Chondrocyte (in vitro differentiated cells): ENCODE data around the gene KLHL10. TPM values are rescaled to one million over a fixed set of nuclear protein-coding genes. Genes with fewer than 3 reads are reported as not detected.
A peak's percentile ranks its signal among the peaks of the same experiment; 100 is the strongest.

ENCODE experiments used
- DNase-seq: peaks from one replicate; pipeline ENCODE4 v3.0.0; 2021; ENCODE audit warnings: mixed read lengths, low spot score
- H3K27ac Mint-ChIP-seq: one replicate; pipeline ENCODE4 v1.8.0; 2021; ENCODE audit warnings: mild to moderate bottlenecking, moderate library complexity, mixed read lengths; ENCODE audit not compliant: unreplicated experiment
- H3K27me3 Mint-ChIP-seq: 2 replicates; pipeline ENCODE4 v1.8.0; 2021; ENCODE audit warnings: low read depth, mixed read lengths
- H3K36me3 Mint-ChIP-seq: 2 replicates; pipeline ENCODE4 v1.8.0; 2021; ENCODE audit warnings: low read depth, mixed read lengths
- H3K4me1 Mint-ChIP-seq: 2 replicates; pipeline ENCODE4 v1.8.0; 2021; ENCODE audit warnings: low read depth, mild to moderate bottlenecking, mixed read lengths
- H3K4me3 Mint-ChIP-seq: one replicate; pipeline ENCODE4 v1.8.0; 2021; ENCODE audit warnings: mild to moderate bottlenecking, moderate library complexity, mixed read lengths; ENCODE audit not compliant: unreplicated experiment
- H3K9me3 Mint-ChIP-seq: 2 replicates; pipeline ENCODE4 v1.8.0; 2021; ENCODE audit warnings: low read depth, mixed read lengths
- long read RNA-seq: library from polyadenylated mRNA; stranded (forward); transcript quantifications from one replicate; pipeline ENCODE4 v2.0.0, GENCODE V29; 2021
- total RNA-seq: library from RNA; stranded (reverse); gene quantifications from 3 replicates; pipeline ENCODE4 v1.2.1, GENCODE V29; 2021
- TF ChIP-seq, protein P1 (sequence below): fragments of 200-600 bp; sonication (generic); IDR thresholded peaks from 2 replicates; pipeline ENCODE4 v1.5.0; 2021; ENCODE audit warnings: antibody characterized with exemption, mild to moderate bottlenecking, moderate library complexity

Gene KLHL10
- total RNA-seq = 0.67 TPM in 1 of 3 replicates, not detected in the others
- long read RNA-seq, partial matches to known transcripts = 0 of 1 reads
- long read RNA-seq, other reads (novel, unspliced or antisense) = 1 of 1 reads

DNA sequence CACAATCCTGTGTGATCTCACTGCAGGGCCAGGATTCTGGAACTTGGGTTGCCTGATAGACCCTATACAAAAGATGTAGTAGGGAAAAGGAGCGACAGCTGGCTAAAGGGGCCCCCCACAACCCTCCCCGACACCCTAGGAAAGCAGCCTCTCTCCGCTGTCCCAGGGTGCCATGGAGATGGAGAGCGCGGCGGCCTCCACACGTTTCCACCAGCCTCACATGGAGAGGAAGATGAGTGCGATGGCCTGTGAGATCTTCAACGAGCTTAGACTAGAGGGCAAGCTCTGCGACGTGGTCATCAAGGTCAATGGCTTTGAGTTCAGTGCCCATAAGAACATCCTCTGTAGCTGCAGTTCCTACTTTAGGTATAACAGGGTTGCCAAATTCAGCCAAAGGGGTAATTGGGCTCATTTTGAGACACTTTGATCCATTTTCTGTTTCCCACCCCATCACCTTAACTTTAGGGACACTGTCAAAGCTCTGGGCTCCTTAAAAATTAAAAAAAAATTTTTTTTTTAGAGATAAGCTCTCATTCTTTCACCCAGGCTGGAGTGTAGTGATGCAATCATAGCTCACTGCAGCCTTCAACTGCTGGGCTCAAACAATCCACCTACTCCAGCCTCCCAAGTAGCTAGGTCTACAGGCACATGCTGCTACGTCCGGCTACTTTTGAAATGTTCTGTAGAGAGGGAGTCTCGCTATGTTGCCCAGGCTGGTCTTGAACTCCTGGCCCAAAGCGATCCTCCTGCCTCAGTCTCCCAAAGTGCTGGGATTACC lies at the start of gene KLHL10:
Gene KLHL10, plus strand, starts transcription at position 65 of the 778 bp plus-strand sequence. Its CDS starts 108 bp downstream, at position 173.
- TF ChIP-seq, protein P1, sequence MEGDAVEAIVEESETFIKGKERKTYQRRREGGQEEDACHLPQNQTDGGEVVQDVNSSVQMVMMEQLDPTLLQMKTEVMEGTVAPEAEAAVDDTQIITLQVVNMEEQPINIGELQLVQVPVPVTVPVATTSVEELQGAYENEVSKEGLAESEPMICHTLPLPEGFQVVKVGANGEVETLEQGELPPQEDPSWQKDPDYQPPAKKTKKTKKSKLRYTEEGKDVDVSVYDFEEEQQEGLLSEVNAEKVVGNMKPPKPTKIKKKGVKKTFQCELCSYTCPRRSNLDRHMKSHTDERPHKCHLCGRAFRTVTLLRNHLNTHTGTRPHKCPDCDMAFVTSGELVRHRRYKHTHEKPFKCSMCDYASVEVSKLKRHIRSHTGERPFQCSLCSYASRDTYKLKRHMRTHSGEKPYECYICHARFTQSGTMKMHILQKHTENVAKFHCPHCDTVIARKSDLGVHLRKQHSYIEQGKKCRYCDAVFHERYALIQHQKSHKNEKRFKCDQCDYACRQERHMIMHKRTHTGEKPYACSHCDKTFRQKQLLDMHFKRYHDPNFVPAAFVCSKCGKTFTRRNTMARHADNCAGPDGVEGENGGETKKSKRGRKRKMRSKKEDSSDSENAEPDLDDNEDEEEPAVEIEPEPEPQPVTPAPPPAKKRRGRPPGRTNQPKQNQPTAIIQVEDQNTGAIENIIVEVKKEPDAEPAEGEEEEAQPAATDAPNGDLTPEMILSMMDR = no peak
- Mint-ChIP-seq H3K27me3 (no peaks in the 10 kb centered on the region), H3K4me3 (peak within 1 kb of the TSS; percentile 72), H3K4me1 (peaks cover 17% of the 10 kb centered on the region), H3K36me3 (no peaks in the 10 kb centered on the region), H3K27ac (no peak within 1 kb of the TSS), H3K9me3 (no peaks in the 10 kb centered on the region)
- DNase-seq = peak; percentile 47

DNA sequence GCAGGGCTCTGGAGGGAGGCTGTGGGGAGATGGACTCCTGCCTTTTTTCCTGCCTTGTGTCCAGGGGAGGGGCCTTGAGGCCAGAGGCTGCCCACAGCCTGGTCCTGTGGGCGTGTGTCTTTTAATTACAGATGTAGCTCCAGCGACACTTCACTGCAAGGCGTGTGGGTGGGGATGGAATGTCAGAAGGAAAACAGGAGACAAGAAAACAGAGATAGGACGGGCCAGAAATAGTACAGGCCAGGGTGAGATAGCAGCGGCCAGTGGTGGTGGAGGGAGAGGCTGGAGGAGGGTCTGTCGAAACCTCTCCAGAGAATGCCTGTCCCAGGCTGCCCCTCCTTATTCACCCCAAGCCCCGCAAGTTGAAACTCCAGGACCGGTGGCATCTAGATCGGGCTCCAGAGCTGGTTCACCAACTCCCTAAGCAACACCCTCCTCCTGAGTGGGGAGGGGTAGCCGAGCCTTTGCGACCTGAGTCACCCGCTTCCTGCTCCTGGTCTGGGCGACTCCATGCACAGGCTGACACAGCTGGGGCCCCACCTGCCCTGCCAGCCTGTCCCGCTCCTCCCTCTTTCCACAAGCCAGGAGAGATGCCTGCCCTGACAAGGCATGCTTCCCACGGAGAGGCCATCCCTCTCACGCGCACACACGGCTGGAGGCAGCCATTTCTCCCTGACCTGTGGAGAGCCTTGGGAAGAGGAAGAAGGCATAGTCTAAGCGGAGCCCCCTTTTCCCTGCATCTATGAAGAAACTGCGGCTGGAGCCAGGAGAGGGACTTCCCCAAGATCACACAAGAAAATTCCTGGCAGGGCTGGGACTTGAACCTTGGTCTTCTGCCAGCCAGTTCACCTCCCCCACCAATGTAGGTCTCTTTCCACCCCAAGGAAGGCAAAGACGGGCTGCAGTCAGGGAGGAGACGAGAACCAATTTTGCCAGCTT lies 44.5 kb upstream of the KLHL10 start:
- peak overlapping the region; percentile 77 for H3K27ac Mint-ChIP-seq
- H3K9me3 Mint-ChIP-seq = no peaks in the 10 kb centered on the region
- DNase-seq = no peak
- H3K27me3 Mint-ChIP-seq = no peaks in the 10 kb centered on the region
- H3K4me1 Mint-ChIP-seq = peaks cover 21% of the 10 kb centered on the region
- peak overlapping the region; percentile 33 for H3K4me3 Mint-ChIP-seq
- TF ChIP-seq, protein P1 = no peak
- no peaks in the 10 kb centered on the region for H3K36me3 Mint-ChIP-seq

DNA sequence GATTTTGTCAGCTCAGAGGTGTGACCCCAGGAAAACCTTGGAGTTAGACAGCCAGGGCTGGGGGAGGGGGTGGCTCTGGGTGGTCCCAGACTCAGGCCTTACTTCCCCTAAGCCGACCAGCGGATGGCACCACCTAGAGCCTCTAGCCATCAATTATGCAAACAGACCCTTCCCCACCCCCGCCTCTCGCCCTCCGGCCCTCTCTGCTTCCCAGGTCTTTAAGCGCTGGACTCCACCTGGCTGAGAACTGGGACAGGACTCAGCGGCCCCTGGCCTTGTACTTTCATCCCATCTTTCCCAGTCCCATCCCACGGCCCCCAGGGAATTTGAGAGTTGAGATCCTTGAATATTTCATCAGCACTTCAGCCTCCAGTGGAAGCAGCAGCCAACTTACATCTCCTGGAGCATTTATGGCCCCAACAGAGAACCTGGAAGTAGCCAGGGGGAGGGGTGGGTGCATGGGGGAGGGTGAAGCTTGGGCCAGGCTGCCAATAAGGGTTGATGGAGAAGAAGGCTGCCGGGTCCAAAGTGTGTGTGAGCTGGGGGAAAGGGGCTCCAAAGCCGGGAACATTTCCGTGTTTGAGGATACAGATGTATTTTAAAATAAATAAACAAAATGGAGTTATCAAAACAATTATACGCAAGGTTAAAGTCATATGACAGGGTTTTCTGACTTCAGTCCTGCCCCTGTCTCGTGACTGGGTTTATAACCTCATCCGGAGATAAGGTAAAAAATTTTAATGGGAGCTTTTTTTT lies 43.7 kb upstream of the KLHL10 start:
- no peak overlapping the region for H3K4me3 Mint-ChIP-seq
- TF ChIP-seq, protein P1 = no peak
- no peak for DNase-seq
- H3K36me3 Mint-ChIP-seq = no peaks in the 10 kb centered on the region
- H3K9me3 Mint-ChIP-seq = no peaks in the 10 kb centered on the region
- H3K27me3 Mint-ChIP-seq = no peaks in the 10 kb centered on the region
- no peak overlapping the region for H3K27ac Mint-ChIP-seq
- H3K4me1 Mint-ChIP-seq = peaks cover 21% of the 10 kb centered on the region

DNA sequence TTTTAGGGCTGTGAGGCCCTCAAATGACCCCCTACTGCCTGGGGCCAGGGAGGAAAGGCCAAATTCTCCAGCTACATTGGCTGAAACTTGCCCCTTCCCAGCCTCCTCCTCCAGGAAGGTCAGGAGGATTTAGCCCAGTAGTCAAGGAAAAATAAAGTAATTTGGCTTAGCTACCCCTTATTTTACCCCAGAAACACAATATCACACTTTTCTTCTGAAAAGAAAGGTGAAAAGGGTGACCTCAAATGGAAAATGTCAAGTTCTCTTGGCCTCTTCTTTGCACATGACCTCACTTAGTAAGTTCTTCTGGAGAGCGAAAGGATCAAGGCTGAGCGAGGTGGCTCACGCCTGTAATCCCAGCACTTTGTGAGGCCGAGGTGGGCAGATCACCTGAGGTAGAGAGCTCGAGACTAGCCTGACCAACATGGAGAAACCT lies 43.1 kb upstream of the KLHL10 start:
- DNase-seq = no peak
- Mint-ChIP-seq H3K27ac (no peak overlapping the region), H3K36me3 (no peaks in the 10 kb centered on the region), H3K4me3 (no peak overlapping the region), H3K27me3 (no peaks in the 10 kb centered on the region), H3K4me1 (peaks cover 21% of the 10 kb centered on the region), H3K9me3 (no peaks in the 10 kb centered on the region)
- TF ChIP-seq, protein P1 = no peak
